Parathyroid adenoma (tissue), 2 donors: ENCODE measurements around the gene ARSK.

Source experiments
- H2AFZ ChIP-seq: fragments of 300-600 bp; sonication (generic); one replicate; pipeline ENCODE4 v1.7.0; 2017; ENCODE audit warnings: antibody characterized with exemption, mild to moderate bottlenecking
- H3K27ac ChIP-seq: fragments of 300-600 bp; sonication (generic); one replicate; pipeline ENCODE4 v1.7.0; 2017
- H3K27me3 ChIP-seq: fragments of 300-600 bp; sonication (generic); one replicate; pipeline ENCODE4 v1.7.0; 2017; ENCODE audit warnings: low read length; ENCODE audit not compliant: control insufficient read depth, insufficient read depth
- H3K36me3 ChIP-seq: fragments of 300-600 bp; sonication (generic); one replicate; pipeline ENCODE4 v1.7.0; 2017; ENCODE audit warnings: low read length; ENCODE audit not compliant: control insufficient read depth, insufficient read depth
- H3K4me1 ChIP-seq: fragments of 300-600 bp; sonication (generic); one replicate; pipeline ENCODE4 v1.7.0; 2017; ENCODE audit warnings: control low read depth
- H3K4me2 ChIP-seq: fragments of 300-600 bp; sonication (generic); one replicate; pipeline ENCODE4 v1.7.0; 2017; ENCODE audit warnings: low read length
- H3K4me3 ChIP-seq: fragments of 300-600 bp; sonication (generic); one replicate; pipeline ENCODE4 v1.7.0; 2017; ENCODE audit warnings: low read depth, low read length
- H3K79me2 ChIP-seq: fragments of 300-600 bp; sonication (generic); one replicate; pipeline ENCODE4 v1.7.0; 2017; ENCODE audit warnings: control low read depth
- H3K9ac ChIP-seq: fragments of 300-600 bp; sonication (generic); one replicate; pipeline ENCODE4 v1.7.0; 2017; ENCODE audit warnings: mild to moderate bottlenecking
- H3K9me3 ChIP-seq: fragments of 300-600 bp; sonication (generic); one replicate; pipeline ENCODE4 v1.7.0; 2017; ENCODE audit warnings: low read length; ENCODE audit not compliant: control insufficient read depth
- CTCF ChIP-seq: fragments of 300-600 bp; sonication (generic); IDR thresholded peaks from one replicate; pipeline ENCODE4 v1.7.0; 2017; ENCODE audit warnings: antibody characterized with exemption, mild to moderate bottlenecking
- donor health status: primary hyperparathyroidism.

The ARSK gene

GRCh38 chr5:95519151-95519550 is 35.8 kb upstream of the ARSK start:
- Histone ChIP-seq H2AFZ (no peak overlapping the region), H3K27me3 (no peaks in the 10 kb centered on the region), H3K36me3 (no peaks in the 10 kb centered on the region), H3K4me3 (no peak overlapping the region), H3K9ac (no peak overlapping the region), H3K9me3 (no peaks in the 10 kb centered on the region), H3K4me1 (no peaks in the 10 kb centered on the region), H3K27ac (no peak overlapping the region), H3K79me2 (no peaks in the 10 kb centered on the region), H3K4me2 (no peak overlapping the region)
- no peak for TF ChIP-seq CTCF

GRCh38 chr5:95519681-95520080 is 35.2 kb upstream of the ARSK start:
- no peak overlapping the region for H3K9ac ChIP-seq
- H3K36me3 ChIP-seq: no peaks in the 10 kb centered on the region
- no peak overlapping the region for H3K4me2 ChIP-seq
- no peaks in the 10 kb centered on the region for H3K4me1 ChIP-seq
- H3K27ac ChIP-seq: no peak overlapping the region
- TF ChIP-seq CTCF: no peak
- no peak overlapping the region for H2AFZ ChIP-seq
- no peak overlapping the region for H3K4me3 ChIP-seq
- no peaks in the 10 kb centered on the region for H3K27me3 ChIP-seq
- H3K79me2 ChIP-seq: no peaks in the 10 kb centered on the region
- no peaks in the 10 kb centered on the region for H3K9me3 ChIP-seq

GRCh38 chr5:95520206-95520605 is 34.7 kb upstream of the ARSK start:
- Histone ChIP-seq H3K27ac (no peak overlapping the region), H3K9me3 (no peaks in the 10 kb centered on the region), H3K27me3 (no peaks in the 10 kb centered on the region), H3K9ac (no peak overlapping the region), H3K4me3 (no peak overlapping the region), H3K79me2 (no peaks in the 10 kb centered on the region), H3K4me1 (no peaks in the 10 kb centered on the region), H2AFZ (no peak overlapping the region), H3K4me2 (no peak overlapping the region), H3K36me3 (no peaks in the 10 kb centered on the region)
- no peak for TF ChIP-seq CTCF

- Histone ChIP-seq H3K79me2 (no peaks in the 10 kb centered on the region), H3K9me3 (no peaks in the 10 kb centered on the region), H3K4me1 (no peaks in the 10 kb centered on the region), H3K4me3 (no peak overlapping the region), H2AFZ (no peak overlapping the region), H3K27me3 (no peaks in the 10 kb centered on the region), H3K9ac (no peak overlapping the region), H3K27ac (no peak overlapping the region), H3K36me3 (no peaks in the 10 kb centered on the region), H3K4me2 (no peak overlapping the region)
- no peak for TF ChIP-seq CTCF
Measured at GRCh38 chr5:95524423-95524822, 30.5 kb upstream of the ARSK start.

- Histone ChIP-seq H3K4me1 (no peaks in the 10 kb centered on the region), H3K9ac (no peak overlapping the region), H3K27me3 (no peaks in the 10 kb centered on the region), H3K27ac (no peak overlapping the region), H3K9me3 (no peaks in the 10 kb centered on the region), H2AFZ (no peak overlapping the region), H3K36me3 (no peaks in the 10 kb centered on the region), H3K4me2 (no peak overlapping the region), H3K4me3 (no peak overlapping the region), H3K79me2 (no peaks in the 10 kb centered on the region)
- no peak for TF ChIP-seq CTCF
Measured at GRCh38 chr5:95526871-95527270, 28.0 kb upstream of the ARSK start.
